Measurements from ENCODE around the gene CNTNAP2. TPM values are rescaled to one million over a fixed set of nuclear protein-coding genes. Genes with fewer than 3 reads are reported as not detected.
"Not testable (repeated sequence)": the region's sequence is repeated elsewhere in the genome, so short reads cannot be mapped to it uniquely, and the experiment has no call there.

CNTNAP2 gene
- polyA plus RNA-seq, 10 donors = 5.6 to 19.6 (median 11.4) TPM

GRCh38 chr7:147089051-147089461 is 972.5 kb downstream of the CNTNAP2 start:
- peak in 1 of 3 donors; percentile 9 for DNase-seq

- no peak for DNase-seq
These were observed 973.0 kb downstream of the CNTNAP2 start for GRCh38 chr7:147089608-147090007.

GRCh38 chr7:147096629-147097028 is 980.0 kb downstream of the CNTNAP2 start:
- DNase-seq = no peak

GRCh38 chr7:147103224-147103623 is 986.6 kb downstream of the CNTNAP2 start:
- DNase-seq = no peak

GRCh38 chr7:147106746-147107145 is 990.1 kb downstream of the CNTNAP2 start:
- DNase-seq = peak in 1 of 3 donors; percentile 30

GRCh38 chr7:147114525-147114924 is 997.9 kb downstream of the CNTNAP2 start:
- DNase-seq = not testable (repeated sequence)

GRCh38 chr7:147136352-147136751 is 1019.8 kb downstream of the CNTNAP2 start:
- DNase-seq = peak; percentile 24 to 78 (median 41)

- no peak for DNase-seq
These were observed 1028.6 kb downstream of the CNTNAP2 start for GRCh38 chr7:147145194-147145593.

- no peak for DNase-seq
These were observed 1029.6 kb downstream of the CNTNAP2 start for GRCh38 chr7:147146169-147146568.

- DNase-seq = peak; percentile 10 to 53 (median 13)
These were observed 1035.1 kb downstream of the CNTNAP2 start for GRCh38 chr7:147151661-147152060.

GRCh38 chr7:147153571-147153970 is 1037.0 kb downstream of the CNTNAP2 start:
- no peak for DNase-seq

GRCh38 chr7:147161405-147161804 is 1044.8 kb downstream of the CNTNAP2 start:
- DNase-seq = no peak

GRCh38 chr7:147170341-147171012 is 1053.9 kb downstream of the CNTNAP2 start:
- DNase-seq = no peak

GRCh38 chr7:147171013-147171391 is 1054.4 kb downstream of the CNTNAP2 start:
- no peak for DNase-seq

GRCh38 chr7:147173883-147174282 is 1057.3 kb downstream of the CNTNAP2 start:
- no peak for DNase-seq

- DNase-seq = peak in 2 of 3 donors; percentile 8 to 11
These were observed 1066.3 kb downstream of the CNTNAP2 start for GRCh38 chr7:147182874-147183273.

- no peak for DNase-seq
These were observed 1066.7 kb downstream of the CNTNAP2 start for GRCh38 chr7:147183276-147183675.

- no peak for DNase-seq
These were observed 1071.9 kb downstream of the CNTNAP2 start for GRCh38 chr7:147188467-147188866.

- DNase-seq = no peak
These were observed 1076.9 kb downstream of the CNTNAP2 start for GRCh38 chr7:147193476-147193875.

GRCh38 chr7:147196481-147196880 is 1079.9 kb downstream of the CNTNAP2 start:
- DNase-seq = no peak

- DNase-seq = no peak
These were observed 1080.4 kb downstream of the CNTNAP2 start for GRCh38 chr7:147197006-147197405.

GRCh38 chr7:147199868-147200267 is 1083.3 kb downstream of the CNTNAP2 start:
- DNase-seq = no peak

- DNase-seq = no peak
These were observed 1091.4 kb downstream of the CNTNAP2 start for GRCh38 chr7:147207988-147208387.

- no peak for DNase-seq
These were observed 1114.7 kb downstream of the CNTNAP2 start for GRCh38 chr7:147231275-147231674.
